Natural killer cell (primary cell): ENCODE measurements around the gene BACH2. TPM values are rescaled to one million over a fixed set of nuclear protein-coding genes. Genes with fewer than 3 reads are reported as not detected.
"Not testable (repeated sequence)": the region's sequence is repeated elsewhere in the genome, so short reads cannot be mapped to it uniquely, and the experiment has no call there.

Experiments used
- ATAC-seq, 3 donors: fragments of 150-1000 bp in 2 of 3; fragments of 200-7000 bp in 1 of 3; cut with Tn5 transposase; 1 replicate in 1 of 3; 2 replicates in 2 of 3; pipeline ENCODE4 v1.10.0; 2021; ENCODE audit warnings: mild to moderate bottlenecking in 2 of 3, moderate library complexity in 2 of 3
- DNase-seq, 2 donors: peaks; one replicate each; pipeline versions ENCODE4 v3.0.0 to v3.0.0-alpha.2; 2013 to 2021; ENCODE audit warnings: mixed read lengths in 1 of 2
- H3K27ac ChIP-seq: one replicate; pipeline ENCODE4 v1.5.1; 2013; ENCODE audit warnings: mild to moderate bottlenecking, low read length
- H3K27me3 ChIP-seq: one replicate; pipeline ENCODE4 v1.6.1; 2013; ENCODE audit warnings: low read length; ENCODE audit not compliant: control insufficient read depth, insufficient read depth
- H3K36me3 ChIP-seq: one replicate; pipeline ENCODE4 v1.6.1; 2013; ENCODE audit warnings: low read length; ENCODE audit not compliant: control insufficient read depth, insufficient read depth
- H3K4me1 ChIP-seq: one replicate; pipeline ENCODE4 v1.6.1; 2013; ENCODE audit warnings: low read length; ENCODE audit not compliant: control insufficient read depth, insufficient read depth
- H3K4me3 ChIP-seq: one replicate; pipeline ENCODE4 v1.5.1; 2013; ENCODE audit warnings: low read length
- H3K9me3 ChIP-seq: one replicate; pipeline ENCODE4 v1.6.1; 2013; ENCODE audit warnings: low read length; ENCODE audit not compliant: control insufficient read depth, insufficient read depth
- H3K27ac Mint-ChIP-seq, 2 donors: one replicate each; pipeline ENCODE4 v1.8.0; 2022; ENCODE audit warnings: mild to moderate bottlenecking in 2 of 2, mixed read lengths in 2 of 2, moderate library complexity in 1 of 2
- H3K27me3 Mint-ChIP-seq, 2 donors: one replicate each; pipeline ENCODE4 v1.8.0; 2022; ENCODE audit warnings: low read depth in 2 of 2, mixed read lengths in 2 of 2
- H3K36me3 Mint-ChIP-seq: one replicate; pipeline ENCODE4 v1.8.0; 2022; ENCODE audit warnings: mixed read lengths
- H3K4me1 Mint-ChIP-seq, 2 donors: one replicate each; pipeline ENCODE4 v1.8.0; 2022; ENCODE audit warnings: mixed read lengths in 2 of 2
- H3K4me3 Mint-ChIP-seq: one replicate; pipeline ENCODE4 v1.8.0; 2022; ENCODE audit warnings: mild to moderate bottlenecking, moderate library complexity, mixed read lengths
- H3K9me3 Mint-ChIP-seq, 2 donors: one replicate each; pipeline ENCODE4 v1.8.0; 2022; ENCODE audit warnings: mixed read lengths in 2 of 2
- CTCF ChIP-seq: fragments of 200-600 bp; IDR thresholded peaks from one replicate; pipeline ENCODE4 v1.8.0; 2022; ENCODE audit warnings: antibody characterized with exemption
- WGBS: methylation state at CpG from one replicate; pipeline ENCODE4 v1.1.7; 2013; ENCODE audit warnings: missing lambda C conversion rate; ENCODE audit not compliant: insufficient coverage; 5-methylcytosine and 5-hydroxymethylcytosine counted together
- intact Hi-C: fragments of 100-400 bp; cut with micrococcal nuclease; formaldehyde crosslinking; loops from one replicate; pipeline ENCODE4 v1.14.2; 2022
- total RNA-seq, 4 donors: library from RNA; stranded (reverse); fragments of 120-200 nt in 1 of 4; gene quantifications; one replicate each; pipeline versions ENCODE4 v1.2.3 to v1.2.4, GENCODE V29; 2013 to 2022

Gene BACH2
- total RNA-seq, 3 donors from 2014 or later (not counting 1 experiment from before 2014, with no cell fraction given), result 32.1 to 37.8 (median 32.7) TPM

GRCh38 chr6:89975366-89975765 is 321.3 kb downstream of the BACH2 start:
- WGBS, result 100% methylated on average over 1 of the region's 1 CpG
- no peak for TF ChIP-seq CTCF
- Histone ChIP-seq H3K27ac (no peak overlapping the region), H3K36me3 (no peaks in the 10 kb centered on the region), H3K27me3 (no peaks in the 10 kb centered on the region), H3K4me1 (peaks cover 5% of the 10 kb centered on the region), H3K4me3 (no peak overlapping the region), H3K9me3 (no peaks in the 10 kb centered on the region)
- H3K9me3 Mint-ChIP-seq, result no peaks in the 10 kb centered on the region
- no peaks in the 10 kb centered on the region for H3K36me3 Mint-ChIP-seq
- intact Hi-C loops, result no loop called here
- no peak overlapping the region for H3K27ac Mint-ChIP-seq
- DNase-seq, result no peak
- no peaks in the 10 kb centered on the region for H3K27me3 Mint-ChIP-seq
- ATAC-seq, result no peak
- H3K4me3 Mint-ChIP-seq, result no peak overlapping the region
- H3K4me1 Mint-ChIP-seq, result peaks cover 12 to 16% of the 10 kb centered on the region in 2 donors

- no peaks in the 10 kb centered on the region for H3K36me3 Mint-ChIP-seq
- H3K4me1 ChIP-seq, result peaks cover 5% of the 10 kb centered on the region
- intact Hi-C loops, result no loop called here
- DNase-seq (no peak), ATAC-seq (no peak)
- 93% methylated on average over 3 of the region's 3 CpGs for WGBS
- H3K4me1 Mint-ChIP-seq, result peaks cover 12 to 16% of the 10 kb centered on the region in 2 donors
- H3K9me3 Mint-ChIP-seq, result no peaks in the 10 kb centered on the region
- H3K27me3 ChIP-seq, result no peaks in the 10 kb centered on the region
- no peaks in the 10 kb centered on the region for H3K9me3 ChIP-seq
- no peak overlapping the region for H3K4me3 Mint-ChIP-seq
- H3K27ac ChIP-seq, result no peak overlapping the region
- no peak for TF ChIP-seq CTCF
- H3K4me3 ChIP-seq, result no peak overlapping the region
- H3K27ac Mint-ChIP-seq, result no peak overlapping the region
- H3K27me3 Mint-ChIP-seq, result no peaks in the 10 kb centered on the region
- H3K36me3 ChIP-seq, result no peaks in the 10 kb centered on the region
These were observed 321.8 kb downstream of the BACH2 start for GRCh38 chr6:89974834-89975233.

DNA sequence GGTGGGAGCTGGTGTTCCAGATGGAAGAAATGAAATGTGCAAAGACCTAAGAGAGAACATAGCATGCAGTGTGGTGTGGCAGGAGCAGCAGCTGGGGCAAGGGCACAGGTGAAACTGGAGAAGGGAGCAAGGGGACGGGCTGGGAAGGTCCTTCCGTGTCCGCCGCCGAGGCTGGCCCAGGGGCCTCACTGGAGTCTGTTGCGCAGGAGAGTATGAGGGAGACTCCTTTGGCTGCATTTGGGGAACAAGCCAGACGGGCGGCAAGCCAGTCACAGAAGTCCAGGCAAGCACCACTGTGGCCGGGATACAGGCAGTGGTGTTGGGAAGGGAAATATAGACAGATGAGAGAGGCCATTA is 324.6 kb downstream of the BACH2 start:
- no peak overlapping the region for H3K4me3 ChIP-seq
- WGBS, result 98% methylated on average over 9 of the region's 9 CpGs
- no peak for TF ChIP-seq CTCF
- peaks cover 4% of the 10 kb centered on the region for H3K36me3 ChIP-seq
- DNase-seq (no peak), ATAC-seq (no peak)
- Mint-ChIP-seq H3K27me3 (no peaks in the 10 kb centered on the region), H3K4me3 (no peak overlapping the region), H3K36me3 (no peaks in the 10 kb centered on the region), H3K4me1 (peaks cover 12 to 16% of the 10 kb centered on the region in 2 donors), H3K9me3 (no peaks in the 10 kb centered on the region), H3K27ac (no peak overlapping the region)
- intact Hi-C loops, result no loop called here
- H3K9me3 ChIP-seq, result no peaks in the 10 kb centered on the region
- no peaks in the 10 kb centered on the region for H3K27me3 ChIP-seq
- H3K27ac ChIP-seq, result no peak overlapping the region
- H3K4me1 ChIP-seq, result peaks cover 5% of the 10 kb centered on the region

GRCh38 chr6:89971338-89972024 is 325.2 kb downstream of the BACH2 start:
- H3K27ac ChIP-seq, H3K4me3 Mint-ChIP-seq, H3K36me3 ChIP-seq, H3K27me3 Mint-ChIP-seq, DNase-seq, H3K9me3 Mint-ChIP-seq, ATAC-seq, H3K36me3 Mint-ChIP-seq, H3K4me1 ChIP-seq, H3K4me3 ChIP-seq, H3K27ac Mint-ChIP-seq, H3K27me3 ChIP-seq, H3K9me3 ChIP-seq, intact Hi-C loops: not testable (repeated sequence)
- peaks cover 12 to 16% of the 10 kb centered on the region in 2 donors for H3K4me1 Mint-ChIP-seq
- WGBS, result 94% methylated on average over 9 of the region's 9 CpGs
